Fibroblast of lung (primary cell): ENCODE results near the gene CACNB2.

Source experiments
- EZH2 ChIP-seq: IDR thresholded peaks from 2 replicates; pipeline ENCODE4 v1.5.1; 2012; ENCODE audit warnings: low read length, control low read depth, mild to moderate bottlenecking; ENCODE audit errors: missing control alignments
- TF ChIP-seq, protein P1 (sequence below), 2 donors: IDR thresholded peaks in 1 of 2; conservative IDR thresholded peaks in 1 of 2; 1 replicate in 1 of 2; 2 replicates in 1 of 2; pipeline ENCODE4 v1.5.1; 2011 to 2012; ENCODE audit warnings: low read length in 2 of 2, control low read depth in 1 of 2, inconsistent platforms in 1 of 2, low read depth in 1 of 2, mild to moderate bottlenecking in 1 of 2

DNA sequence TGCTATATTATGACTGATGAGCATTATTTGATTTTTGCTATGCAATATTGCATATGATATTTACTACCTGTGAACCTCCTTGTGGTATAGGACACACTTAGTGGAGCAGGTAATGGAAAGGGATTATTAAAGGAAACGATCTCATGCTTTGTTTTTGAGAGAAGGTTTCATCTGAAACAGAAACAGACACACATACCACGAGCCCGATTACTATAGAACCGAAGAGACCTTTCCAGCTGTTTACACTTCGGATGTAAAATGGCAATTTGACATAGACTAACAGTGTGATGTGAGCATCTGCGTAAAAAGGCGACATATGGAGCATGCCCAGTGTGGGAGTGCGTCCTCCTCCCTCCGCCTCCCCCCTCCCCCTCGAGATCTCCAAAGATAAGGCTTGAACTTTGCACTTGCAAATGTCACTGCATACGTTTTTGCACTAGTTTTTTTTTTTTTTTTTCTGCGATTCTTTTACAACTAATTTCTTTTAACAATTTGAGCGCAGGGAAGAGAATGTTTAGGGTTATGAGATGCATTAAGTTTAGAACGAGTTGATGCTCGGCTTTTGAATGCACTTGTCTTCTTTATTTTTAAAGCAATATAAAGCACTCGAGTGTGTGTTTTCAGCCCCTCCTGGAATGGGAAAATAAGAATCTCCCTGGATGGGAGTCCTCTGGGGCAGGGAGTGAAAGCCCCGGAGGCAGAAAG is 260.1 kb downstream of the CACNB2 start:
- TF ChIP-seq, protein P1, sequence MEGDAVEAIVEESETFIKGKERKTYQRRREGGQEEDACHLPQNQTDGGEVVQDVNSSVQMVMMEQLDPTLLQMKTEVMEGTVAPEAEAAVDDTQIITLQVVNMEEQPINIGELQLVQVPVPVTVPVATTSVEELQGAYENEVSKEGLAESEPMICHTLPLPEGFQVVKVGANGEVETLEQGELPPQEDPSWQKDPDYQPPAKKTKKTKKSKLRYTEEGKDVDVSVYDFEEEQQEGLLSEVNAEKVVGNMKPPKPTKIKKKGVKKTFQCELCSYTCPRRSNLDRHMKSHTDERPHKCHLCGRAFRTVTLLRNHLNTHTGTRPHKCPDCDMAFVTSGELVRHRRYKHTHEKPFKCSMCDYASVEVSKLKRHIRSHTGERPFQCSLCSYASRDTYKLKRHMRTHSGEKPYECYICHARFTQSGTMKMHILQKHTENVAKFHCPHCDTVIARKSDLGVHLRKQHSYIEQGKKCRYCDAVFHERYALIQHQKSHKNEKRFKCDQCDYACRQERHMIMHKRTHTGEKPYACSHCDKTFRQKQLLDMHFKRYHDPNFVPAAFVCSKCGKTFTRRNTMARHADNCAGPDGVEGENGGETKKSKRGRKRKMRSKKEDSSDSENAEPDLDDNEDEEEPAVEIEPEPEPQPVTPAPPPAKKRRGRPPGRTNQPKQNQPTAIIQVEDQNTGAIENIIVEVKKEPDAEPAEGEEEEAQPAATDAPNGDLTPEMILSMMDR (conservative IDR thresholded peaks at IDR 0.05 in 1 of 2, IDR thresholded peaks at IDR 0.05 in 1 of 2; ENCODE audit: low read depth in 1 of 2, low read length in 2 of 2), result no peak
- TF ChIP-seq EZH2, result no peak
